ENCODE measurements around the gene SMC5. TPM values are rescaled to one million over a fixed set of nuclear protein-coding genes. Genes with fewer than 3 reads are reported as not detected.

SMC5 gene
- total RNA-seq, 4 donors from 2014 or later: 17.9 to 65.5 (median 35.4) TPM

DNA sequence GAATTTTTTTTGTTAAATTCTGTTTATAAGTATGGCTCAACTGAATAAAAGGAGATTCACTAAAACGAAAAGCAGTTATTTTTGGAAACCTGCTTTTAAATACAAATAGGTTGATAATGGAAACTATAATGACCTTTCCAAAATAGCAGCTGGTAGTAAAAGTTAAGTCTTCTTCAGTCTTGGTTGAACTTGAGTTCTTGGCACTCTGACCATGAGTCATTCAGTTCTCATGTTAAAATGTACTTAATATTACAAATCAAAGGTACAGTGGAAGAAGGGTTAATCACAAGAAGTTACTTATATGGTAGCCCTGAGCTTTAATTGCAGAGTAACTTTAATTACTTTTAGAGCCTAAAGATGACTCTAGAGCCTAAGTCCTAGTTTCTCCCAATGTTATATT, 93.6 kb downstream of the SMC5 start:
- Histone ChIP-seq H3K27me3 (no peaks in the 10 kb centered on the region), H3K9me3 (no peaks in the 10 kb centered on the region), H3K36me3 (no peaks in the 10 kb centered on the region), H3K4me3 (no peak overlapping the region), H3K4me1 (no peaks in the 10 kb centered on the region), H3K27ac (peak overlapping the region; percentile 32 to 58)
- DNase-seq: no peak
- no peak for TF ChIP-seq POLR2A (IDR thresholded peaks at IDR 0.05)
- TF ChIP-seq, protein P1, sequence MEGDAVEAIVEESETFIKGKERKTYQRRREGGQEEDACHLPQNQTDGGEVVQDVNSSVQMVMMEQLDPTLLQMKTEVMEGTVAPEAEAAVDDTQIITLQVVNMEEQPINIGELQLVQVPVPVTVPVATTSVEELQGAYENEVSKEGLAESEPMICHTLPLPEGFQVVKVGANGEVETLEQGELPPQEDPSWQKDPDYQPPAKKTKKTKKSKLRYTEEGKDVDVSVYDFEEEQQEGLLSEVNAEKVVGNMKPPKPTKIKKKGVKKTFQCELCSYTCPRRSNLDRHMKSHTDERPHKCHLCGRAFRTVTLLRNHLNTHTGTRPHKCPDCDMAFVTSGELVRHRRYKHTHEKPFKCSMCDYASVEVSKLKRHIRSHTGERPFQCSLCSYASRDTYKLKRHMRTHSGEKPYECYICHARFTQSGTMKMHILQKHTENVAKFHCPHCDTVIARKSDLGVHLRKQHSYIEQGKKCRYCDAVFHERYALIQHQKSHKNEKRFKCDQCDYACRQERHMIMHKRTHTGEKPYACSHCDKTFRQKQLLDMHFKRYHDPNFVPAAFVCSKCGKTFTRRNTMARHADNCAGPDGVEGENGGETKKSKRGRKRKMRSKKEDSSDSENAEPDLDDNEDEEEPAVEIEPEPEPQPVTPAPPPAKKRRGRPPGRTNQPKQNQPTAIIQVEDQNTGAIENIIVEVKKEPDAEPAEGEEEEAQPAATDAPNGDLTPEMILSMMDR (IDR thresholded peaks at IDR 0.05): no peak
- intact Hi-C loops (cut with DNase I; ENCODE audit: low total_unique reads): loop anchor here (10.0 kb wide), 1 partner anchor 252 kb away; no protein-coding TSS in a partner anchor

DNA sequence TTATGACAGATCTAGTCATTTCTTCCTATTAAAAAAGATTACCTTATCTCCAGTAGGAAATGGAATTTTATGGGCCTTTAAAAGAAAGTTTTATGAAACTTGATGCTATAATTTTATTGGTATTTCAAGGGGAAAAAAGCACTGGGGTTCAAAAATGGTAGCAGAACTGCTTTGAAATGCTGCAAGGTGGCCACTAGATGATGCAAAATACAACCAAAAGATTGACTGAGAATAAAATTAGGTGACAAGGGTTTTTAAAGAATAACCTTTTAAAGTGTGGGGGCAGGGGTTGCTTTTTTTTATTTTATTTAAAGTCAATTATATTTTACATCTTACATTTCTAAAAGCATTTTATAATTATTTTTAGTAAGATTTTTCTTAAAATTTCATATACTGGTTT, 94.0 kb downstream of the SMC5 start:
- Histone ChIP-seq H3K4me3 (no peak overlapping the region), H3K27ac (peak overlapping the region; percentile 32 to 58), H3K9me3 (no peaks in the 10 kb centered on the region), H3K36me3 (no peaks in the 10 kb centered on the region), H3K27me3 (no peaks in the 10 kb centered on the region), H3K4me1 (no peaks in the 10 kb centered on the region)
- DNase-seq: no peak
- no peak for TF ChIP-seq POLR2A (IDR thresholded peaks at IDR 0.05)
- TF ChIP-seq, protein P1 (IDR thresholded peaks at IDR 0.05): peak; percentile 61 to 75 (median 68)
- intact Hi-C loops (cut with DNase I; ENCODE audit: low total_unique reads): loop anchor here (10.0 kb wide), 1 partner anchor 252 kb away; no protein-coding TSS in a partner anchor

DNA sequence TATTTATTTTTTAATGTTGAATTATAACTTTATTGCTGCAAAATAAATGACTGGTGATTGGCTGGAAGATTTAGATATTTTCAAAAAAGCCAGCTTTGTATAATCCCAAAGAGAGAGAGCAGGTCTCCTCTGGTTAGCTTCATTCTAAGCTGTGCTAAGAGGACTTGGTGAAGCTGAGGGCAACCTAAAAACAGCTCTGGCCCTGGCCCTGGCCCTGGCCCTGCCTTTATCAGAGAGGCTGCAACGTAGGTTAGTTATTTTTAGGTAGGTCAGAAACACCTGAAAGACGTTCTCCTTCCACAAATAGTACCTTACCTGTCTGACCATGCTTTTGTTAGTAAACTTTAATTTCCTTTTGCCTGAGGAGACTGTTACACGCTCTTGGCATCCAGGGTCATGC, 97.0 kb downstream of the SMC5 start:
- H3K4me1 ChIP-seq: no peaks in the 10 kb centered on the region
- H3K9me3 ChIP-seq: no peaks in the 10 kb centered on the region
- H3K27me3 ChIP-seq: no peaks in the 10 kb centered on the region
- no peaks in the 10 kb centered on the region for H3K36me3 ChIP-seq
- H3K27ac ChIP-seq: no peak overlapping the region
- DNase-seq: no peak
- no peak overlapping the region for H3K4me3 ChIP-seq
- intact Hi-C loops (cut with DNase I; ENCODE audit: low total_unique reads): loop anchor here (10.0 kb wide), 1 partner anchor 249 kb away; no protein-coding TSS in a partner anchor
- TF ChIP-seq, protein P1 (IDR thresholded peaks at IDR 0.05): no peak
- TF ChIP-seq POLR2A (IDR thresholded peaks at IDR 0.05): no peak

DNA sequence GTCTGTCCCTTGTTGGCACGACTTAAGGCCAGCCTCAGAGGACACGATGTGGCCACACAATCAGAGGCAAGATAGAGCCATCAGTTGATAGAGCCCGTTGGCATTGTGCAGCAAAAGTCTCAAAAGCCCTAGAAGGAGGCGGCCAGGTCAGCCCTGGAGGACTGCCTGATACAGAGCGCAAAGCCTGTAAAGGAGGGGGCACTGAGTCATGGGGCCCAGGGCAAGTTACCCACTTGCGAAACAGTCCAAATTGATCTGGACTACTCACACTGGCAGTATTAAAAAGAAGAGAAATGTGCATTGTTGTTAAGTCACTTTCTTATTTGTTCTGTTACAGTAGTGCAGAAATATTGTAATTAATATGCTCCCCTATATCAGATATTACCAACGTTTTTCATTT, 104.2 kb downstream of the SMC5 start:
- no peak for TF ChIP-seq POLR2A (IDR thresholded peaks at IDR 0.05)
- no peaks in the 10 kb centered on the region for H3K36me3 ChIP-seq
- H3K27me3 ChIP-seq: no peaks in the 10 kb centered on the region
- H3K9me3 ChIP-seq: no peaks in the 10 kb centered on the region
- no peak for DNase-seq
- intact Hi-C loops (cut with DNase I; ENCODE audit: low total_unique reads): no loop called here
- H3K27ac ChIP-seq: no peak overlapping the region
- no peaks in the 10 kb centered on the region for H3K4me1 ChIP-seq
- H3K4me3 ChIP-seq: no peak overlapping the region

DNA sequence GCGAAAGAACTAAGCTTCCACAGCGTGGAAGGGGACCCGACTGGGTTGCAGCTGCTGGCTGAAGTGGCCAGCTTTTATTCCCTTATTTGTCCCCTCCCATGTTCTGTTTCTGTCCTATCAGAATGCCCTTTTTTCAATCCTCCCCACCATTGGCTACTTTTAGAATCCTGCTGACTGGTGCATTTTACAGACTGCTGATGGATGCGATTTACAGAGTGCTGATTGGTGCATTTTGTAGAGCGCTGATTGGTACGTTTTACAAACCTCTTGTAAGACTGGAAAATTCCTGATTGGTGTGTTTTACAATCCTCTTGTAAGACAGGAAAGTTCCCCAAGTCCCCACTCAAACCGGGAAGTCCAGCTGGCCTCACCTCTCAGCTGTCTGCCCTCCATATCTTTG, 105.0 kb downstream of the SMC5 start:
- Histone ChIP-seq H3K27me3 (no peaks in the 10 kb centered on the region), H3K4me3 (no peak overlapping the region), H3K27ac (no peak overlapping the region), H3K4me1 (no peaks in the 10 kb centered on the region), H3K9me3 (no peaks in the 10 kb centered on the region), H3K36me3 (no peaks in the 10 kb centered on the region)
- intact Hi-C loops (cut with DNase I; ENCODE audit: low total_unique reads): no loop called here
- no peak for DNase-seq
- no peak for TF ChIP-seq POLR2A (IDR thresholded peaks at IDR 0.05)
- TF ChIP-seq, protein P1 (IDR thresholded peaks at IDR 0.05): no peak

Data from uterus (tissue), 4 donors.